OCI-LY7 (cell line): ENCODE data around the gene STBD1.

Source experiments
- CTCF ChIP-seq: fragments of 200-600 bp; sonication (generic); conservative IDR thresholded peaks from 2 replicates; pipeline ENCODE4 v1.5.1; 2014; ENCODE audit warnings: mild to moderate bottlenecking, antibody characterized with exemption, low read length, moderate library complexity, mixed read lengths
- EZH2phosphoT487 ChIP-seq: fragments of 200-600 bp; sonication (generic); IDR thresholded peaks from 2 replicates; pipeline ENCODE4 v1.6.1; 2018; ENCODE audit warnings: low read depth, borderline replicate concordance, mild to moderate bottlenecking, mixed run types, antibody characterized with exemption, low read length, moderate library complexity, mixed read lengths

GRCh38 chr4:76322236-76322635 lies 15.7 kb downstream of the STBD1 start:
- TF ChIP-seq CTCF = no peak
- TF ChIP-seq EZH2phosphoT487 = no peak
